ENCODE data around the gene BTBD10.

Gene BTBD10

GRCh38 chr11:13357232-13357631, 105.8 kb downstream of the BTBD10 start:
- WGBS (ENCODE audit: insufficient coverage, insufficient read length) = no CpG with 5 or more reads among the region's 9 CpGs
- no peaks in the 10 kb centered on the region for H3K27me3 ChIP-seq (ENCODE audit: control insufficient read depth, insufficient read depth, low read length)
- no peak overlapping the region for H3K27ac ChIP-seq (ENCODE audit: low read length)
- no peaks in the 10 kb centered on the region for H3K4me1 ChIP-seq (ENCODE audit: control insufficient read depth, insufficient read depth, low read length)
- H3K4me3 ChIP-seq (ENCODE audit: low read length) = no peak overlapping the region
- peak; percentile 16 for DNase-seq (ENCODE audit: low read depth, low spot score)
- H3K9me3 ChIP-seq (ENCODE audit: control insufficient read depth, insufficient read depth, low read length) = no peaks in the 10 kb centered on the region
- no peaks in the 10 kb centered on the region for H3K36me3 ChIP-seq (ENCODE audit: control insufficient read depth, insufficient read depth, low read length)

DNA sequence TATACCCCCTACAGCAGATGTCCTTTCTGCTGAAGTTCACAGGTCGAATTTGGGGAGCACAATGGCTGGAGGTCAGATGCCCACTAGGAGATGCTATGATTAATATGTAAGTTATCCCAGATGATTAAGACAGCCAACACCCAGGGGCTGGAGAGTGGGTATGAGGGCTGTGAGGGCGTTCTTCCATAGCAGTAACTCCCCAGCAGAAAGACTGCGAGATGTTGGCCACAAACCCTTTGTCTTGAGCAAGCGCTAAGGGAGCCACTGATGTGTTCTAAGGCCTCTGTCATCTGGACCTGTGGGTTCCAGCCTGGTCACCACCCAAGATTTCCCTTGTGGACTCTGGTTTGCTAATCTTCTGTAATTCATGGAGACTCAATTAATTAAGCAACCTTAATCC, 107.8 kb downstream of the BTBD10 start:
- H3K27me3 ChIP-seq (ENCODE audit: control insufficient read depth, insufficient read depth, low read length) = no peaks in the 10 kb centered on the region
- H3K4me3 ChIP-seq (ENCODE audit: low read length) = no peak overlapping the region
- no peak for DNase-seq (ENCODE audit: low read depth, low spot score)
- no peaks in the 10 kb centered on the region for H3K4me1 ChIP-seq (ENCODE audit: control insufficient read depth, insufficient read depth, low read length)
- H3K9me3 ChIP-seq (ENCODE audit: control insufficient read depth, insufficient read depth, low read length) = no peaks in the 10 kb centered on the region
- no CpG with 5 or more reads among the region's 4 CpGs for WGBS (ENCODE audit: insufficient coverage, insufficient read length)
- no peaks in the 10 kb centered on the region for H3K36me3 ChIP-seq (ENCODE audit: control insufficient read depth, insufficient read depth, low read length)
- no peak overlapping the region for H3K27ac ChIP-seq (ENCODE audit: low read length)

DNA sequence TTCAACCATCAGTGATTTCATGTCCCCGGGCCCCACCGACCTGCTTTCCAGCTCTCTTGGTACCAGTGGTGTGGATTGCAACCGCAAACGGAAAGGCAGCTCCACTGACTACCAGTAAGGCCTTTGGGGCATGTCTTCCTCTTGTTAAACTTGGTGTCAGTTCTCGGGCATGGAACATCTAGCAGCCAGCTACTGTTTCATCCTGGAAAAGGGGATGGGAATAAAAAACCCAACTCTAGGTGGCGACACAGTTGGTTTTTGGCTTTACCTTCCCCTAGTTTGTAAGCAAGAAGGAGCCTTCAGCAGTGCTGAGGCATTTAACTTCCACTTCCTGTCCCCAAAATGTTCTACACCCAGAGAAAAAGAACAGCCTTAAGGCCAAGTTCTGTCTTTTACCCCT, 108.7 kb downstream of the BTBD10 start:
- no peak overlapping the region for H3K27ac ChIP-seq (ENCODE audit: low read length)
- H3K36me3 ChIP-seq (ENCODE audit: control insufficient read depth, insufficient read depth, low read length) = no peaks in the 10 kb centered on the region
- H3K4me3 ChIP-seq (ENCODE audit: low read length) = no peak overlapping the region
- H3K27me3 ChIP-seq (ENCODE audit: control insufficient read depth, insufficient read depth, low read length) = no peaks in the 10 kb centered on the region
- DNase-seq (ENCODE audit: low read depth, low spot score) = peak; percentile 29
- H3K9me3 ChIP-seq (ENCODE audit: control insufficient read depth, insufficient read depth, low read length) = no peaks in the 10 kb centered on the region
- no peaks in the 10 kb centered on the region for H3K4me1 ChIP-seq (ENCODE audit: control insufficient read depth, insufficient read depth, low read length)
- no CpG with 5 or more reads among the region's 6 CpGs for WGBS (ENCODE audit: insufficient coverage, insufficient read length)

- Histone ChIP-seq H3K36me3 (ENCODE audit: control insufficient read depth, insufficient read depth, low read length) (no peaks in the 10 kb centered on the region), H3K4me3 (ENCODE audit: low read length) (no peak overlapping the region), H3K4me1 (ENCODE audit: control insufficient read depth, insufficient read depth, low read length) (no peaks in the 10 kb centered on the region), H3K9me3 (ENCODE audit: control insufficient read depth, insufficient read depth, low read length) (no peaks in the 10 kb centered on the region), H3K27ac (ENCODE audit: low read length) (no peak overlapping the region), H3K27me3 (ENCODE audit: control insufficient read depth, insufficient read depth, low read length) (no peaks in the 10 kb centered on the region)
- no CpG with 5 or more reads among the region's 6 CpGs for WGBS (ENCODE audit: insufficient coverage, insufficient read length)
- DNase-seq (ENCODE audit: low read depth, low spot score) = no peak
These were observed 110.3 kb downstream of the BTBD10 start for GRCh38 chr11:13352711-13353110.

- no peaks in the 10 kb centered on the region for H3K36me3 ChIP-seq (ENCODE audit: control insufficient read depth, insufficient read depth, low read length)
- no peaks in the 10 kb centered on the region for H3K27me3 ChIP-seq (ENCODE audit: control insufficient read depth, insufficient read depth, low read length)
- no peaks in the 10 kb centered on the region for H3K4me1 ChIP-seq (ENCODE audit: control insufficient read depth, insufficient read depth, low read length)
- DNase-seq (ENCODE audit: low read depth, low spot score) = no peak
- H3K4me3 ChIP-seq (ENCODE audit: low read length) = no peak overlapping the region
- no peak overlapping the region for H3K27ac ChIP-seq (ENCODE audit: low read length)
- H3K9me3 ChIP-seq (ENCODE audit: control insufficient read depth, insufficient read depth, low read length) = no peaks in the 10 kb centered on the region
- no CpG with 5 or more reads among the region's 6 CpGs for WGBS (ENCODE audit: insufficient coverage, insufficient read length)
These were observed 113.4 kb downstream of the BTBD10 start for GRCh38 chr11:13349581-13349980.

GRCh38 chr11:13349046-13349445, 114.0 kb downstream of the BTBD10 start:
- Histone ChIP-seq H3K27me3 (ENCODE audit: control insufficient read depth, insufficient read depth, low read length) (no peaks in the 10 kb centered on the region), H3K9me3 (ENCODE audit: control insufficient read depth, insufficient read depth, low read length) (no peaks in the 10 kb centered on the region), H3K36me3 (ENCODE audit: control insufficient read depth, insufficient read depth, low read length) (no peaks in the 10 kb centered on the region), H3K27ac (ENCODE audit: low read length) (no peak overlapping the region), H3K4me1 (ENCODE audit: control insufficient read depth, insufficient read depth, low read length) (no peaks in the 10 kb centered on the region), H3K4me3 (ENCODE audit: low read length) (no peak overlapping the region)
- no peak for DNase-seq (ENCODE audit: low read depth, low spot score)
- no CpG with 5 or more reads among the region's 6 CpGs for WGBS (ENCODE audit: insufficient coverage, insufficient read length)

DNA sequence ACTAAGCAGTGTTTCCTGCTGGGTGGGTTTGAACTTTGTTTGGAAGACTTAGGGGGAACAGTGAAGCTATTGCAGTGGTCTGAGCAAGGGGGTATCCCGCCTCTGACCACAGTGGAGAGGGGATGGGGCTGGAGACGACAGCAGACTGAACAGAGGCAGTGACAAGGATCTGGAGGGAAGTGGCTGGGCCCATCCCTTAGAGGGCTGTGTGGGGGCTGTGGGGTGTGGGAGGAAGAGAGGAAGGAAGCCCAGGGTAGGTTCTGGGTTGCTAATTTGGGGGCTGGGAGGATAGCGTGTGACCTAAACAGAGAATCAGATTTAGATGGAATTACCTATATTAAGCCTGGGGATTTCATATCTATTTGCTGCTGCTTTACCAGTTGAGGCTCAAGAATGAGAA, 114.7 kb downstream of the BTBD10 start:
- Histone ChIP-seq H3K9me3 (ENCODE audit: control insufficient read depth, insufficient read depth, low read length) (no peaks in the 10 kb centered on the region), H3K36me3 (ENCODE audit: control insufficient read depth, insufficient read depth, low read length) (no peaks in the 10 kb centered on the region), H3K4me3 (ENCODE audit: low read length) (no peak overlapping the region), H3K27ac (ENCODE audit: low read length) (no peak overlapping the region), H3K4me1 (ENCODE audit: control insufficient read depth, insufficient read depth, low read length) (no peaks in the 10 kb centered on the region), H3K27me3 (ENCODE audit: control insufficient read depth, insufficient read depth, low read length) (no peaks in the 10 kb centered on the region)
- WGBS (ENCODE audit: insufficient coverage, insufficient read length) = no CpG with 5 or more reads among the region's 3 CpGs
- no peak for DNase-seq (ENCODE audit: low read depth, low spot score)

- DNase-seq (ENCODE audit: low read depth, low spot score) = no peak
- Histone ChIP-seq H3K27ac (ENCODE audit: low read length) (no peak overlapping the region), H3K9me3 (ENCODE audit: control insufficient read depth, insufficient read depth, low read length) (no peaks in the 10 kb centered on the region), H3K4me1 (ENCODE audit: control insufficient read depth, insufficient read depth, low read length) (no peaks in the 10 kb centered on the region), H3K36me3 (ENCODE audit: control insufficient read depth, insufficient read depth, low read length) (no peaks in the 10 kb centered on the region), H3K27me3 (ENCODE audit: control insufficient read depth, insufficient read depth, low read length) (no peaks in the 10 kb centered on the region), H3K4me3 (ENCODE audit: low read length) (no peak overlapping the region)
- no CpG with 5 or more reads among the region's 7 CpGs for WGBS (ENCODE audit: insufficient coverage, insufficient read length)
These were observed 115.1 kb downstream of the BTBD10 start for GRCh38 chr11:13347901-13348300.

GRCh38 chr11:13346470-13346869, 116.6 kb downstream of the BTBD10 start:
- no peak for DNase-seq (ENCODE audit: low read depth, low spot score)
- Histone ChIP-seq H3K27ac (ENCODE audit: low read length) (no peak overlapping the region), H3K4me3 (ENCODE audit: low read length) (no peak overlapping the region), H3K27me3 (ENCODE audit: control insufficient read depth, insufficient read depth, low read length) (no peaks in the 10 kb centered on the region), H3K4me1 (ENCODE audit: control insufficient read depth, insufficient read depth, low read length) (no peaks in the 10 kb centered on the region), H3K36me3 (ENCODE audit: control insufficient read depth, insufficient read depth, low read length) (no peaks in the 10 kb centered on the region), H3K9me3 (ENCODE audit: control insufficient read depth, insufficient read depth, low read length) (no peaks in the 10 kb centered on the region)
- WGBS (ENCODE audit: insufficient coverage, insufficient read length) = no CpG with 5 or more reads among the region's 5 CpGs

GRCh38 chr11:13344818-13345217, 118.2 kb downstream of the BTBD10 start:
- no peak overlapping the region for H3K27ac ChIP-seq (ENCODE audit: low read length)
- H3K36me3 ChIP-seq (ENCODE audit: control insufficient read depth, insufficient read depth, low read length) = no peaks in the 10 kb centered on the region
- no peaks in the 10 kb centered on the region for H3K27me3 ChIP-seq (ENCODE audit: control insufficient read depth, insufficient read depth, low read length)
- H3K9me3 ChIP-seq (ENCODE audit: control insufficient read depth, insufficient read depth, low read length) = no peaks in the 10 kb centered on the region
- H3K4me1 ChIP-seq (ENCODE audit: control insufficient read depth, insufficient read depth, low read length) = no peaks in the 10 kb centered on the region
- no peak for DNase-seq (ENCODE audit: low read depth, low spot score)
- H3K4me3 ChIP-seq (ENCODE audit: low read length) = no peak overlapping the region
- no CpG with 5 or more reads among the region's 1 CpG for WGBS (ENCODE audit: insufficient coverage, insufficient read length)

- H3K4me3 ChIP-seq (ENCODE audit: low read length) = no peak overlapping the region
- no peak overlapping the region for H3K27ac ChIP-seq (ENCODE audit: low read length)
- WGBS (ENCODE audit: insufficient coverage, insufficient read length) = no CpG with 5 or more reads among the region's 10 CpGs
- no peaks in the 10 kb centered on the region for H3K9me3 ChIP-seq (ENCODE audit: control insufficient read depth, insufficient read depth, low read length)
- no peaks in the 10 kb centered on the region for H3K4me1 ChIP-seq (ENCODE audit: control insufficient read depth, insufficient read depth, low read length)
- no peaks in the 10 kb centered on the region for H3K27me3 ChIP-seq (ENCODE audit: control insufficient read depth, insufficient read depth, low read length)
- H3K36me3 ChIP-seq (ENCODE audit: control insufficient read depth, insufficient read depth, low read length) = no peaks in the 10 kb centered on the region
- peak; percentile 35 for DNase-seq (ENCODE audit: low read depth, low spot score)
These were observed 118.9 kb downstream of the BTBD10 start for GRCh38 chr11:13343931-13344717.
